HEK293 (cell line): ENCODE data around the gene INO80C.

Source experiments
- CTCF ChIA-PET: fragments of 350-600 bp; formaldehyde crosslinking; extraction: SDS; loops from one replicate; lab custom pipeline; 2021; ENCODE audit warnings: antibody characterized with exemption; lab: Yijun Ruan, JAX
- POLR2A ChIA-PET: fragments of 300-600 bp; formaldehyde crosslinking; extraction: SDS; loops from one replicate; lab custom pipeline; 2020; ENCODE audit warnings: antibody characterized with exemption, inconsistent platforms; lab: Yijun Ruan, JAX
- H3K27ac ChIP-seq: fragments of 200-500 bp; sonication (Bioruptor generic); 2 replicates; pipeline ENCODE4 v1.5.1; 2014; ENCODE audit warnings: low read depth, low read length, control low read depth, inconsistent platforms; ENCODE audit errors: extremely low read depth
- H3K36me3 ChIP-seq, 2 experiments: fragments of 200-500 bp in 1 of 2; sonication (Bioruptor generic) in 1 of 2; 1 replicate in 1 of 2; 2 replicates in 1 of 2; pipeline ENCODE4 v1.5.1; 2014 to 2017; ENCODE audit warnings: inconsistent platforms in 2 of 2, low read length in 2 of 2; ENCODE audit not compliant: control insufficient read depth in 2 of 2, insufficient read depth in 1 of 2
- H3K4me1 ChIP-seq: fragments of 200-500 bp; sonication (Bioruptor generic); 2 replicates; pipeline ENCODE4 v1.5.1; 2014; ENCODE audit warnings: mild to moderate bottlenecking, low read length, inconsistent platforms; ENCODE audit not compliant: control insufficient read depth, insufficient read depth
- H3K4me3 ChIP-seq: 2 replicates; pipeline ENCODE4 v1.5.1; 2011; ENCODE audit warnings: low read depth, mild to moderate bottlenecking, control low read depth, low read length, moderate library complexity
- H3K9me3 ChIP-seq: fragments of 200-500 bp; sonication (Bioruptor generic); 2 replicates; pipeline ENCODE4 v1.5.1; 2014; ENCODE audit warnings: low read depth, low read length, inconsistent platforms; ENCODE audit not compliant: control insufficient read depth, insufficient read depth
- GFI1B ChIP-seq: fragments of 450-650 bp; formaldehyde crosslinking; IDR thresholded peaks from 2 replicates; pipeline ENCODE4 v1.5.1; 2016; ENCODE audit warnings: missing biosample characterization, missing genetic modification characterization
- GLIS2 ChIP-seq: fragments of 450-650 bp; formaldehyde crosslinking; IDR thresholded peaks from 2 replicates; pipeline ENCODE4 v1.5.1; 2016; ENCODE audit warnings: missing biosample characterization, missing genetic modification characterization
- KLF1 ChIP-seq: fragments of 450-650 bp; formaldehyde crosslinking; IDR thresholded peaks from 2 replicates; pipeline ENCODE4 v1.5.1; 2016; ENCODE audit warnings: missing biosample characterization, missing genetic modification characterization
- MEIS1 ChIP-seq: sonication (generic); formaldehyde crosslinking; IDR thresholded peaks from 2 replicates; pipeline ENCODE4 v1.8.1; 2022; ENCODE audit warnings: missing genetic modification reagents, mild to moderate bottlenecking, borderline replicate concordance
- TCF7L2 ChIP-seq: IDR thresholded peaks from 2 replicates; pipeline ENCODE4 v1.6.1; 2011; ENCODE audit warnings: low read depth, mild to moderate bottlenecking, inconsistent platforms, low read length, moderate library complexity, borderline replicate concordance
- ZBTB21 ChIP-seq: fragments of 450-650 bp; formaldehyde crosslinking; IDR thresholded peaks from 2 replicates; pipeline ENCODE4 v1.5.1; 2017; ENCODE audit warnings: missing biosample characterization, missing genetic modification characterization
- ZNF274 ChIP-seq, 2 experiments: fragments of 200-500 bp in 1 of 2; fragments of 450-650 bp in 1 of 2; sonication (Bioruptor generic) in 1 of 2; formaldehyde crosslinking in 1 of 2; IDR thresholded peaks; 2 replicates each; pipeline versions ENCODE4 v1.5.1 to v1.6.1; 2014 to 2016; ENCODE audit warnings: borderline replicate concordance in 1 of 2, inconsistent platforms in 1 of 2, low read length in 1 of 2, missing biosample characterization in 1 of 2, missing genetic modification characterization in 1 of 2
- ZNF423 ChIP-seq: fragments of 450-650 bp; formaldehyde crosslinking; IDR thresholded peaks from 2 replicates; pipeline ENCODE4 v1.5.1; 2016; ENCODE audit warnings: missing biosample characterization, missing genetic modification characterization
- ZNF473 ChIP-seq: fragments of 450-650 bp; formaldehyde crosslinking; IDR thresholded peaks from 2 replicates; pipeline ENCODE4 v1.5.1; 2017; ENCODE audit warnings: missing biosample characterization, missing genetic modification characterization
- ZNF521 ChIP-seq: fragments of 450-650 bp; formaldehyde crosslinking; IDR thresholded peaks from 2 replicates; pipeline ENCODE4 v1.5.1; 2017; ENCODE audit warnings: missing biosample characterization, mild to moderate bottlenecking, missing genetic modification characterization
- ZNF530 ChIP-seq: fragments of 450-650 bp; formaldehyde crosslinking; IDR thresholded peaks from 2 replicates; pipeline ENCODE4 v1.5.1; 2016; ENCODE audit warnings: low read depth, missing biosample characterization, missing genetic modification characterization
- ZNF558 ChIP-seq: fragments of 450-650 bp; formaldehyde crosslinking; IDR thresholded peaks from 2 replicates; pipeline ENCODE4 v1.5.1; 2016; ENCODE audit warnings: missing biosample characterization, missing genetic modification characterization
- ZNF654 ChIP-seq: fragments of 450-650 bp; formaldehyde crosslinking; IDR thresholded peaks from 2 replicates; pipeline ENCODE4 v1.5.1; 2016; ENCODE audit warnings: low read depth, missing biosample characterization, missing genetic modification characterization
- ZNF707 ChIP-seq: fragments of 450-650 bp; formaldehyde crosslinking; IDR thresholded peaks from 2 replicates; pipeline ENCODE4 v1.5.1; 2016; ENCODE audit warnings: missing biosample characterization, missing genetic modification characterization
- TF ChIP-seq, protein P1 (sequence below): fragments of 450-650 bp; formaldehyde crosslinking; IDR thresholded peaks from 2 replicates; pipeline ENCODE4 v1.5.1; 2016; ENCODE audit warnings: missing biosample characterization, missing genetic modification characterization
- TF ChIP-seq, protein P2 (sequence below): fragments of 450-650 bp; formaldehyde crosslinking; optimal IDR thresholded peaks from 2 replicates; pipeline ENCODE3; 2016; ENCODE audit warnings: missing biosample characterization, mild to moderate bottlenecking, missing genetic modification characterization
- TF ChIP-seq, protein P3 (sequence below): fragments of 450-650 bp; formaldehyde crosslinking; IDR thresholded peaks from 2 replicates; pipeline ENCODE4 v1.5.1; 2016; ENCODE audit warnings: missing biosample characterization, missing genetic modification characterization
- TF ChIP-seq, protein P4 (sequence below): IDR thresholded peaks from 2 replicates; pipeline ENCODE4 v1.6.1; 2011; ENCODE audit warnings: mild to moderate bottlenecking, low read depth, low read length, borderline replicate concordance

Gene INO80C

DNA sequence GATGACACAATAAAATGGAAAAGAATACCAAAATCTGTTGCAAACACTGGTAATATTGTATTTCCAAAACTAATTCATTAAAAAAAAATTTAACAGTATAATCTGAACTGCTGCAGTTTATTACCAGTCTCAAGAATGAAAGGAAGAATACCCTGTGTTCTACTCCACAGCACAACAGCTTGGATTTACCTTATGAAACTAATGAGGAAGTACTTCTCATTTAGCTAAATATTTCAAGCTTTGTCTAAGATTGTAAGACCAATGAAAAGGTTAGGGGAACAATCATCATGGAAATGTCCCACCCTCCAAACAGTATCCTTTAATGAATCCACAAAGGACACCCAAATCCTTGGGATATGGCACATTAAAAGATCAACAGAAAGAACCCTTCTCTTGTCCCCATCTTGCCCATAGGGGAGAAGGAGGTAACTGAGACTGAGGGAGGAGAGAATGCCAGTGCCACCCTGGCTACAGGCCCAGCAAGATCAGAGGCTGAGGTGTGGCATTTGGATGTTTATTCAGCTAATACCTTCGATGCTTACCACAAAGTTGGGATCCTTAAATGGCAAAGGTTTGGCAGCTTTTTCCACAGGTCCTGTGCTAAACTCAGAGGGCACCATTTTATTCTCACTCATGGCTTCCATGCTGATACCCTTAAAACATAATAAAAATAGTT, 17.7 kb downstream of the INO80C start:
- Histone ChIP-seq H3K36me3 (no peaks in the 10 kb centered on the region), H3K4me3 (no peak overlapping the region), H3K9me3 (no peaks in the 10 kb centered on the region), H3K4me1 (no peaks in the 10 kb centered on the region), H3K27ac (no peak overlapping the region)
- CTCF ChIA-PET: no interaction called here
- TF ChIP-seq MEIS1 (CRISPR knock-in tag) (no peak), ZNF530 (tag by site-specific recombination) (no peak), TCF7L2 (no peak), ZNF707 (tag by site-specific recombination) (no peak), ZNF473 (tag by site-specific recombination) (no peak), GFI1B (tag by site-specific recombination) (no peak), ZNF654 (tag by site-specific recombination) (no peak), ZNF423 (tag by site-specific recombination) (no peak), ZNF521 (tag by site-specific recombination) (no peak), ZBTB21 (no peak), ZNF558 (tag by site-specific recombination) (no peak), KLF1 (tag by site-specific recombination) (no peak), GLIS2 (tag by site-specific recombination) (no peak), ZNF274 (IDR thresholded peaks at IDR 0.05; ENCODE audit: low read length) (no peak), ZNF274 (tag by site-specific recombination; IDR thresholded peaks at IDR 0.05; ENCODE audit: borderline replicate concordance) (no peak)
- TF ChIP-seq, protein P1, sequence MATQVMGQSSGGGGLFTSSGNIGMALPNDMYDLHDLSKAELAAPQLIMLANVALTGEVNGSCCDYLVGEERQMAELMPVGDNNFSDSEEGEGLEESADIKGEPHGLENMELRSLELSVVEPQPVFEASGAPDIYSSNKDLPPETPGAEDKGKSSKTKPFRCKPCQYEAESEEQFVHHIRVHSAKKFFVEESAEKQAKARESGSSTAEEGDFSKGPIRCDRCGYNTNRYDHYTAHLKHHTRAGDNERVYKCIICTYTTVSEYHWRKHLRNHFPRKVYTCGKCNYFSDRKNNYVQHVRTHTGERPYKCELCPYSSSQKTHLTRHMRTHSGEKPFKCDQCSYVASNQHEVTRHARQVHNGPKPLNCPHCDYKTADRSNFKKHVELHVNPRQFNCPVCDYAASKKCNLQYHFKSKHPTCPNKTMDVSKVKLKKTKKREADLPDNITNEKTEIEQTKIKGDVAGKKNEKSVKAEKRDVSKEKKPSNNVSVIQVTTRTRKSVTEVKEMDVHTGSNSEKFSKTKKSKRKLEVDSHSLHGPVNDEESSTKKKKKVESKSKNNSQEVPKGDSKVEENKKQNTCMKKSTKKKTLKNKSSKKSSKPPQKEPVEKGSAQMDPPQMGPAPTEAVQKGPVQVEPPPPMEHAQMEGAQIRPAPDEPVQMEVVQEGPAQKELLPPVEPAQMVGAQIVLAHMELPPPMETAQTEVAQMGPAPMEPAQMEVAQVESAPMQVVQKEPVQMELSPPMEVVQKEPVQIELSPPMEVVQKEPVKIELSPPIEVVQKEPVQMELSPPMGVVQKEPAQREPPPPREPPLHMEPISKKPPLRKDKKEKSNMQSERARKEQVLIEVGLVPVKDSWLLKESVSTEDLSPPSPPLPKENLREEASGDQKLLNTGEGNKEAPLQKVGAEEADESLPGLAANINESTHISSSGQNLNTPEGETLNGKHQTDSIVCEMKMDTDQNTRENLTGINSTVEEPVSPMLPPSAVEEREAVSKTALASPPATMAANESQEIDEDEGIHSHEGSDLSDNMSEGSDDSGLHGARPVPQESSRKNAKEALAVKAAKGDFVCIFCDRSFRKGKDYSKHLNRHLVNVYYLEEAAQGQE (tag by site-specific recombination): no peak
- TF ChIP-seq, protein P2, sequence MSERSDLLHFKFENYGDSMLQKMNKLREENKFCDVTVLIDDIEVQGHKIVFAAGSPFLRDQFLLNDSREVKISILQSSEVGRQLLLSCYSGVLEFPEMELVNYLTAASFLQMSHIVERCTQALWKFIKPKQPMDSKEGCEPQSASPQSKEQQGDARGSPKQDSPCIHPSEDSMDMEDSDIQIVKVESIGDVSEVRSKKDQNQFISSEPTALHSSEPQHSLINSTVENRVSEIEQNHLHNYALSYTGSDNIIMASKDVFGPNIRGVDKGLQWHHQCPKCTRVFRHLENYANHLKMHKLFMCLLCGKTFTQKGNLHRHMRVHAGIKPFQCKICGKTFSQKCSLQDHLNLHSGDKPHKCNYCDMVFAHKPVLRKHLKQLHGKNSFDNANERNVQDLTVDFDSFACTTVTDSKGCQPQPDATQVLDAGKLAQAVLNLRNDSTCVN (tag by site-specific recombination): no peak
- TF ChIP-seq, protein P3, sequence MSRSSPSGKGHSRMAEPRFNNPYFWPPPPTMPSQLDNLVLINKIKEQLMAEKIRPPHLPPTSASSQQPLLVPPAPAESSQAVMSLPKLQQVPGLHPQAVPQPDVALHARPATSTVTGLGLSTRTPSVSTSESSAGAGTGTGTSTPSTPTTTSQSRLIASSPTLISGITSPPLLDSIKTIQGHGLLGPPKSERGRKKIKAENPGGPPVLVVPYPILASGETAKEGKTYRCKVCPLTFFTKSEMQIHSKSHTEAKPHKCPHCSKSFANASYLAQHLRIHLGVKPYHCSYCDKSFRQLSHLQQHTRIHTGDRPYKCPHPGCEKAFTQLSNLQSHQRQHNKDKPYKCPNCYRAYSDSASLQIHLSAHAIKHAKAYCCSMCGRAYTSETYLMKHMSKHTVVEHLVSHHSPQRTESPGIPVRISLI (tag by site-specific recombination): no peak
- TF ChIP-seq, protein P4, sequence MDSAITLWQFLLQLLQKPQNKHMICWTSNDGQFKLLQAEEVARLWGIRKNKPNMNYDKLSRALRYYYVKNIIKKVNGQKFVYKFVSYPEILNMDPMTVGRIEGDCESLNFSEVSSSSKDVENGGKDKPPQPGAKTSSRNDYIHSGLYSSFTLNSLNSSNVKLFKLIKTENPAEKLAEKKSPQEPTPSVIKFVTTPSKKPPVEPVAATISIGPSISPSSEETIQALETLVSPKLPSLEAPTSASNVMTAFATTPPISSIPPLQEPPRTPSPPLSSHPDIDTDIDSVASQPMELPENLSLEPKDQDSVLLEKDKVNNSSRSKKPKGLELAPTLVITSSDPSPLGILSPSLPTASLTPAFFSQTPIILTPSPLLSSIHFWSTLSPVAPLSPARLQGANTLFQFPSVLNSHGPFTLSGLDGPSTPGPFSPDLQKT: no peak
- POLR2A ChIA-PET: interaction anchor here (1.1 kb wide), 1 partner anchor 17 kb away, joined by 3 read pairs; no protein-coding TSS in a partner anchor
